GM23338 (cell line): ENCODE measurements around the gene TMCO4.

Experiments used
- CREB1 ChIP-seq: fragments of 250-450 bp; sonication (Bioruptor Pico); IDR thresholded peaks from 2 replicates; pipeline ENCODE4 v1.5.0; 2020; ENCODE audit warnings: low read depth, mild to moderate bottlenecking, moderate library complexity
- EZH2 ChIP-seq: fragments of 200-600 bp; sonication (generic); IDR thresholded peaks from one replicate; pipeline ENCODE4 v1.8.0; 2017; ENCODE audit warnings: antibody characterized with exemption, mild to moderate bottlenecking, low read depth; ENCODE audit not compliant: unreplicated experiment
- JUNB ChIP-seq: IDR thresholded peaks from one replicate; pipeline ENCODE4 v1.6.1; 2016; ENCODE audit warnings: antibody characterized with exemption; ENCODE audit not compliant: unreplicated experiment
- POLR2AphosphoS5 ChIP-seq: IDR thresholded peaks from 2 replicates; pipeline ENCODE4 v1.6.1; 2016; ENCODE audit warnings: antibody characterized with exemption, low read depth
- TF ChIP-seq, protein P1 (sequence below), 2 experiments: fragments of 200-600 bp in 1 of 2; sonication (generic) in 1 of 2; conservative IDR thresholded peaks; 2 replicates each; pipeline versions ENCODE4 v1.5.1 to v1.6.1; 2016 to 2017; ENCODE audit warnings: antibody characterized with exemption in 2 of 2, low read depth in 2 of 2, mild to moderate bottlenecking in 2 of 2, moderate library complexity in 1 of 2
- TF ChIP-seq, protein P2 (sequence below): IDR thresholded peaks from one replicate; pipeline ENCODE4 v1.6.1; 2018; ENCODE audit warnings: antibody characterized with exemption; ENCODE audit not compliant: unreplicated experiment

GRCh38 chr1:19794583-19794982 lies 5.1 kb downstream of the TMCO4 start:
- TF ChIP-seq POLR2AphosphoS5, result no peak
- TF ChIP-seq, protein P1, sequence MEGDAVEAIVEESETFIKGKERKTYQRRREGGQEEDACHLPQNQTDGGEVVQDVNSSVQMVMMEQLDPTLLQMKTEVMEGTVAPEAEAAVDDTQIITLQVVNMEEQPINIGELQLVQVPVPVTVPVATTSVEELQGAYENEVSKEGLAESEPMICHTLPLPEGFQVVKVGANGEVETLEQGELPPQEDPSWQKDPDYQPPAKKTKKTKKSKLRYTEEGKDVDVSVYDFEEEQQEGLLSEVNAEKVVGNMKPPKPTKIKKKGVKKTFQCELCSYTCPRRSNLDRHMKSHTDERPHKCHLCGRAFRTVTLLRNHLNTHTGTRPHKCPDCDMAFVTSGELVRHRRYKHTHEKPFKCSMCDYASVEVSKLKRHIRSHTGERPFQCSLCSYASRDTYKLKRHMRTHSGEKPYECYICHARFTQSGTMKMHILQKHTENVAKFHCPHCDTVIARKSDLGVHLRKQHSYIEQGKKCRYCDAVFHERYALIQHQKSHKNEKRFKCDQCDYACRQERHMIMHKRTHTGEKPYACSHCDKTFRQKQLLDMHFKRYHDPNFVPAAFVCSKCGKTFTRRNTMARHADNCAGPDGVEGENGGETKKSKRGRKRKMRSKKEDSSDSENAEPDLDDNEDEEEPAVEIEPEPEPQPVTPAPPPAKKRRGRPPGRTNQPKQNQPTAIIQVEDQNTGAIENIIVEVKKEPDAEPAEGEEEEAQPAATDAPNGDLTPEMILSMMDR (conservative IDR thresholded peaks at IDR 0.05; ENCODE audit: low read depth in 2 of 2), result no peak
- no peak for TF ChIP-seq EZH2
- no peak for TF ChIP-seq JUNB
- no peak for TF ChIP-seq CREB1 (CRISPR knock-in tag)
- TF ChIP-seq, protein P2, sequence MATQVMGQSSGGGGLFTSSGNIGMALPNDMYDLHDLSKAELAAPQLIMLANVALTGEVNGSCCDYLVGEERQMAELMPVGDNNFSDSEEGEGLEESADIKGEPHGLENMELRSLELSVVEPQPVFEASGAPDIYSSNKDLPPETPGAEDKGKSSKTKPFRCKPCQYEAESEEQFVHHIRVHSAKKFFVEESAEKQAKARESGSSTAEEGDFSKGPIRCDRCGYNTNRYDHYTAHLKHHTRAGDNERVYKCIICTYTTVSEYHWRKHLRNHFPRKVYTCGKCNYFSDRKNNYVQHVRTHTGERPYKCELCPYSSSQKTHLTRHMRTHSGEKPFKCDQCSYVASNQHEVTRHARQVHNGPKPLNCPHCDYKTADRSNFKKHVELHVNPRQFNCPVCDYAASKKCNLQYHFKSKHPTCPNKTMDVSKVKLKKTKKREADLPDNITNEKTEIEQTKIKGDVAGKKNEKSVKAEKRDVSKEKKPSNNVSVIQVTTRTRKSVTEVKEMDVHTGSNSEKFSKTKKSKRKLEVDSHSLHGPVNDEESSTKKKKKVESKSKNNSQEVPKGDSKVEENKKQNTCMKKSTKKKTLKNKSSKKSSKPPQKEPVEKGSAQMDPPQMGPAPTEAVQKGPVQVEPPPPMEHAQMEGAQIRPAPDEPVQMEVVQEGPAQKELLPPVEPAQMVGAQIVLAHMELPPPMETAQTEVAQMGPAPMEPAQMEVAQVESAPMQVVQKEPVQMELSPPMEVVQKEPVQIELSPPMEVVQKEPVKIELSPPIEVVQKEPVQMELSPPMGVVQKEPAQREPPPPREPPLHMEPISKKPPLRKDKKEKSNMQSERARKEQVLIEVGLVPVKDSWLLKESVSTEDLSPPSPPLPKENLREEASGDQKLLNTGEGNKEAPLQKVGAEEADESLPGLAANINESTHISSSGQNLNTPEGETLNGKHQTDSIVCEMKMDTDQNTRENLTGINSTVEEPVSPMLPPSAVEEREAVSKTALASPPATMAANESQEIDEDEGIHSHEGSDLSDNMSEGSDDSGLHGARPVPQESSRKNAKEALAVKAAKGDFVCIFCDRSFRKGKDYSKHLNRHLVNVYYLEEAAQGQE, result no peak
